Keratinocyte (primary cell): ENCODE results near the gene SYT2. TPM values are rescaled to one million over a fixed set of nuclear protein-coding genes. Genes with fewer than 3 reads are reported as not detected.

Experiments
- DNase-seq: peaks from one replicate; pipeline ENCODE4 v3.0.0-alpha.2; 2011; ENCODE audit warnings: low read depth, missing footprints, low spot score
- FAIRE-seq: peaks from 2 replicates; lab custom pipeline; 2011; peaks lifted over from hg19 to GRCh38; lab: Jason Lieb, UNC
- H2AFZ ChIP-seq: 2 replicates; pipeline ENCODE4 v1.6.0; 2012; ENCODE audit warnings: low read length, control low read depth, inconsistent platforms; ENCODE audit not compliant: control insufficient read depth
- H3K27ac ChIP-seq: 2 replicates; pipeline ENCODE4 v1.5.1; 2011; ENCODE audit warnings: low read length; ENCODE audit not compliant: control insufficient read depth, insufficient read depth
- H3K27me3 ChIP-seq: 3 replicates; pipeline ENCODE4 v1.6.0; 2011; ENCODE audit warnings: low read length; ENCODE audit not compliant: control insufficient read depth, insufficient read depth; ENCODE audit errors: extremely low read depth
- H3K36me3 ChIP-seq, 2 experiments: 2 replicates in 1 of 2; 3 replicates in 1 of 2; pipeline ENCODE4 v1.5.1; 2011; ENCODE audit warnings: low read length in 2 of 2, mild to moderate bottlenecking in 1 of 2; ENCODE audit not compliant: control insufficient read depth in 2 of 2, insufficient read depth in 2 of 2; ENCODE audit errors: extremely low read depth in 1 of 2
- H3K4me1 ChIP-seq: 3 replicates; pipeline ENCODE4 v1.5.1; 2011; ENCODE audit warnings: low read length; ENCODE audit not compliant: control insufficient read depth, insufficient read depth; ENCODE audit errors: extremely low read depth
- H3K4me2 ChIP-seq: 3 replicates; pipeline ENCODE4 v1.6.0; 2011; ENCODE audit warnings: low read depth, low read length; ENCODE audit not compliant: control insufficient read depth, insufficient read depth; ENCODE audit errors: extremely low read depth
- H3K4me3 ChIP-seq, 3 experiments: fragments of 200-600 bp in 1 of 3; sonication (generic) in 1 of 3; 2 replicates in 2 of 3; 3 replicates in 1 of 3; pipeline ENCODE4 v1.5.1; 2011 to 2016; ENCODE audit warnings: low read length in 3 of 3, mild to moderate bottlenecking in 3 of 3, control low read depth in 2 of 3, inconsistent platforms in 1 of 3, low read depth in 1 of 3, mixed read lengths in 1 of 3, mixed run types in 1 of 3, moderate library complexity in 1 of 3; ENCODE audit not compliant: control insufficient read depth in 2 of 3, insufficient read depth in 2 of 3; ENCODE audit errors: extremely low read depth in 1 of 3
- H3K79me2 ChIP-seq: 2 replicates; pipeline ENCODE4 v1.6.0; 2012; ENCODE audit warnings: low read length; ENCODE audit not compliant: control insufficient read depth, insufficient read depth
- H3K9ac ChIP-seq: 3 replicates; pipeline ENCODE4 v1.6.0; 2011; ENCODE audit warnings: low read length; ENCODE audit not compliant: control insufficient read depth, insufficient read depth; ENCODE audit errors: extremely low read depth
- H3K9me1 ChIP-seq: 3 replicates; pipeline ENCODE4 v1.6.0; 2011; ENCODE audit warnings: low read length; ENCODE audit not compliant: control insufficient read depth, insufficient read depth; ENCODE audit errors: extremely low read depth
- H3K9me3 ChIP-seq: 2 replicates; pipeline ENCODE4 v1.5.1; 2012; ENCODE audit warnings: low read depth, low read length; ENCODE audit not compliant: control insufficient read depth
- H4K20me1 ChIP-seq: 3 replicates; pipeline ENCODE4 v1.6.0; 2011; ENCODE audit warnings: low read length; ENCODE audit not compliant: control insufficient read depth, insufficient read depth; ENCODE audit errors: extremely low read depth
- CTCF ChIP-seq, 3 experiments: IDR thresholded peaks in 1 of 3; conservative IDR thresholded peaks in 1 of 3; optimal IDR thresholded peaks in 1 of 3; 2 replicates in 2 of 3; 3 replicates in 1 of 3; pipeline versions ENCODE3 to v1.5.1; 2011; ENCODE audit warnings: low read length in 3 of 3, mild to moderate bottlenecking in 3 of 3, moderate library complexity in 2 of 3, control low read depth in 1 of 3, inconsistent platforms in 1 of 3; ENCODE audit not compliant: insufficient read depth in 2 of 3; ENCODE audit errors: extremely low read depth in 1 of 3
- EZH2 ChIP-seq: IDR thresholded peaks from one replicate; pipeline ENCODE4 v1.6.1; 2012; ENCODE audit warnings: inconsistent platforms, mild to moderate bottlenecking, low read length, moderate library complexity
- dilution Hi-C: fragments of 300-500 bp; cut with MboI; formaldehyde crosslinking; loops from one replicate; pipeline ENCODE4 v1.7.0; 2020; ENCODE audit warnings: low sequenced_read_pairs; ENCODE audit not compliant: extremely low pct_ligation_motif_present
- polyA plus RNA-seq, 5 experiments: library from polyadenylated mRNA; depleted of rRNA in 3 of 5; stranded (reverse) in 3 of 5; stranded (forward) in 1 of 5; unstranded in 1 of 5; fragments of >200 nt; gene quantifications; 1 replicate in 1 of 5; 2 replicates in 3 of 5; 3 replicates in 1 of 5; pipeline versions ENCODE4 v1.2.1 to v1.2.3, GENCODE V29; 2011 to 2012; ENCODE audit warnings: missing spikeins in 2 of 5, low read depth in 1 of 5, low replicate concordance in 1 of 5

Gene SYT2
- polyA plus RNA-seq, 1 donor (not counting 4 experiments of a cell fraction or from before 2014, with no cell fraction given) = not detected

GRCh38 chr1:202632241-202632640 lies 78.0 kb downstream of the SYT2 start:
- no peak overlapping the region for H3K9ac ChIP-seq
- no peak overlapping the region for H3K4me3 ChIP-seq
- H3K36me3 ChIP-seq = no peaks in the 10 kb centered on the region
- FAIRE-seq (no peak), DNase-seq (no peak)
- H4K20me1 ChIP-seq = no peaks in the 10 kb centered on the region
- dilution Hi-C loops = no loop called here
- H3K79me2 ChIP-seq = no peaks in the 10 kb centered on the region
- peaks cover 10% of the 10 kb centered on the region for H3K27me3 ChIP-seq
- no peak overlapping the region for H3K27ac ChIP-seq
- H3K9me3 ChIP-seq = no peaks in the 10 kb centered on the region
- no peaks in the 10 kb centered on the region for H3K9me1 ChIP-seq
- TF ChIP-seq EZH2 (no peak), CTCF (optimal IDR thresholded peaks at IDR 0.05 in 1 of 3, IDR thresholded peaks at IDR 0.05 in 1 of 3, conservative IDR thresholded peaks at IDR 0.05 in 1 of 3; ENCODE audit: extremely low read depth in 1 of 3, insufficient read depth in 2 of 3, low read length in 3 of 3) (no peak)
- no peak overlapping the region for H3K4me2 ChIP-seq
- H3K4me1 ChIP-seq = no peaks in the 10 kb centered on the region
- no peak overlapping the region for H2AFZ ChIP-seq

- H2AFZ ChIP-seq = no peak overlapping the region
- H3K36me3 ChIP-seq = no peaks in the 10 kb centered on the region
- no peaks in the 10 kb centered on the region for H3K9me3 ChIP-seq
- no peaks in the 10 kb centered on the region for H4K20me1 ChIP-seq
- TF ChIP-seq EZH2 = no peak
- no peak for TF ChIP-seq CTCF (optimal IDR thresholded peaks at IDR 0.05 in 1 of 3, IDR thresholded peaks at IDR 0.05 in 1 of 3, conservative IDR thresholded peaks at IDR 0.05 in 1 of 3; ENCODE audit: extremely low read depth in 1 of 3, insufficient read depth in 2 of 3, low read length in 3 of 3)
- H3K79me2 ChIP-seq = no peaks in the 10 kb centered on the region
- H3K27me3 ChIP-seq = peaks cover 10% of the 10 kb centered on the region
- H3K27ac ChIP-seq = no peak overlapping the region
- no peak overlapping the region for H3K4me2 ChIP-seq
- DNase-seq (no peak), FAIRE-seq (no peak)
- H3K9ac ChIP-seq = no peak overlapping the region
- dilution Hi-C loops = no loop called here
- H3K4me1 ChIP-seq = no peaks in the 10 kb centered on the region
- H3K4me3 ChIP-seq = no peak overlapping the region
- H3K9me1 ChIP-seq = no peaks in the 10 kb centered on the region
These were observed 79.0 kb downstream of the SYT2 start for GRCh38 chr1:202631076-202631923.
